Muscle layer of duodenum (tissue), 2 donors: Measurements from ENCODE around the gene CLEC11A.

Experiments used
- H3K27ac ChIP-seq: one replicate; pipeline ENCODE4 v1.7.0; 2013; ENCODE audit warnings: mild to moderate bottlenecking, low read length
- H3K27me3 ChIP-seq: one replicate; pipeline ENCODE4 v1.7.0; 2013; ENCODE audit warnings: low read depth, mild to moderate bottlenecking, control low read depth, low read length
- H3K36me3 ChIP-seq, 2 donors: one replicate each; pipeline ENCODE4 v1.7.0; 2013; ENCODE audit warnings: low read length in 2 of 2, control low read depth in 1 of 2, mild to moderate bottlenecking in 1 of 2; ENCODE audit not compliant: insufficient read depth in 2 of 2, control insufficient read depth in 1 of 2
- H3K4me1 ChIP-seq, 2 donors: one replicate each; pipeline ENCODE4 v1.7.0; 2013; ENCODE audit warnings: low read length in 2 of 2, mild to moderate bottlenecking in 2 of 2, control low read depth in 1 of 2, moderate library complexity in 1 of 2; ENCODE audit not compliant: insufficient read depth in 2 of 2, control insufficient read depth in 1 of 2
- H3K4me3 ChIP-seq, 2 donors: one replicate each; pipeline ENCODE4 v1.7.0; 2013; ENCODE audit warnings: low read length in 2 of 2, low read depth in 1 of 2, mild to moderate bottlenecking in 1 of 2
- H3K9me3 ChIP-seq, 2 donors: one replicate each; pipeline ENCODE4 v1.7.0; 2013; ENCODE audit warnings: low read length in 2 of 2, control low read depth in 1 of 2, mild to moderate bottlenecking in 1 of 2; ENCODE audit not compliant: control insufficient read depth in 1 of 2
- donor health status: healthy.

Gene CLEC11A

DNA sequence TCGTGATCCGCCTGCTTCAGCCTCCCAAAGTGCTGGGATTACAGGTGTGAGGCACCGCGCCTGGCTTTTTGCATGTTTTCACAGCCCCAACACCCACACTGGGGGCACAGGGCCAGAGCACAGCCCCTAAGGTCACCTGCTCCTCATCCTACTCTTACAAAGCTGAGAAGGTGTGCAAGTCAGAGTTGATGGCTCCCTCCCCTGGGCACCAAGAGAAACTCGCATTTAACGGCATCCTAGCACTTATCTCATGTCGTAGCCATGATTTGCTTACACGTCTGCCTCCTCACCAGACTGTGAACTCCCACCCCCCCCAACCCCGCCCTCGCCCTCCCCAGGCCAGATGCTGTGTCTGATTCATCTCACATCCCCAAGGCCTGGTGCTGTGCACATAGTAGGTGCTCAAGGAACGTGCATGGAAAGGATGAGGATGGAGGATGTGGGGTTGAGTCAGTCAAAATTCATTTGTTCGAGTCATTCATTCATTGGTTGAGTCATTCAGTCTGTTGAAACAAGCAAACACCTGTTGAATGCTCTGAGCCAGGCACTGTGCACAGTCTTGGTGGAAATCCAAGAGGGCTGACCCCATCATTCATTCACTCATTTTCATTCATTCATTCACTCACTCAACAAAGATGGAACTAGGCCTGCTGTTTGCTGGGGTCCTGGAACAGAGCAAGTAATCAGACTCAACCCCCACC lies 14.8 kb upstream of the CLEC11A start:
- Histone ChIP-seq H3K4me3 (no peak overlapping the region), H3K36me3 (no peaks in the 10 kb centered on the region), H3K27ac (no peak overlapping the region), H3K9me3 (no peaks in the 10 kb centered on the region), H3K27me3 (peaks cover 5% of the 10 kb centered on the region), H3K4me1 (no peaks in the 10 kb centered on the region)

DNA sequence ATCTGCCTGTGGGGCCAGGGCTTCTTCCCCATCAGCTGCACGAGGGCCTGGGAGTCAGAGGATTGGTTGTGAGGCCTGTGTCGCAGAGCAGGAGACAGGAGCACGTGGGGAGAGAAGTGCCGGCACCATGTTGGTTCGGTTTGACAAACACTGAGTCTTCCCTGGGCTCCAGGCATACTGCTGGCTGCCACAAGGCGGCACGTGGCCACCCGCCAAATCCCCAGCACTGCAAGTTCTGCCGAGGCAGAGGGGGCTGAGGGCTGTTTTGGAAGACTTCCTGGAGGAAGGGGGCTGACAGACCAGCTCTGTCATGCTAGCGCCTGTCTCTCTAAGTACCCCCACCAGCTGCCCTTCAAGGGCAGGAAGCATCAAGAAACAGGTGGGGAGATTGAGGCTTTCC lies 13.1 kb upstream of the CLEC11A start:
- no peak overlapping the region for H3K4me3 ChIP-seq
- H3K27ac ChIP-seq: no peak overlapping the region
- H3K4me1 ChIP-seq: no peaks in the 10 kb centered on the region
- no peaks in the 10 kb centered on the region for H3K9me3 ChIP-seq
- no peaks in the 10 kb centered on the region for H3K36me3 ChIP-seq
- no peaks in the 10 kb centered on the region for H3K27me3 ChIP-seq

DNA sequence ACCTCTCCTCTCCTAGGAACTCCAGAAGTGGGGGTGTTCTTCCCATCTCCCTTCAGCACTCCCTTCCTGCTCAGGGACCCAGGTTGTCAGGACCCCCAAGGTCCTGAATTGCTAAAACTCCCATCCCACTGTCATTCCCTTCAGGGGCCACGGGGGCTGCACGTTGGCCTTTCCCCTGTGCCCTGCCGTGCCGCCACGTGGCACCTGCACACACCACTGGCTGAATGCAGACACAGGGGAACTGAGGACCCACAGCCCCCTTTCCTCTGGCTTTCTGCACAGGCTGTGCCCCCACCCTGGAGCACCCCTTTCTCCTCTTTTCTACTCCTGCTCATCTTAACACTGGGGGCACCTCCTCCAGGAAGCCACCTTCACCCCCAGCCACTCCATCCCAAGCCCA lies 12.6 kb upstream of the CLEC11A start:
- Histone ChIP-seq H3K4me1 (no peaks in the 10 kb centered on the region), H3K4me3 (no peak overlapping the region), H3K9me3 (no peaks in the 10 kb centered on the region), H3K27me3 (no peaks in the 10 kb centered on the region), H3K36me3 (no peaks in the 10 kb centered on the region), H3K27ac (no peak overlapping the region)

DNA sequence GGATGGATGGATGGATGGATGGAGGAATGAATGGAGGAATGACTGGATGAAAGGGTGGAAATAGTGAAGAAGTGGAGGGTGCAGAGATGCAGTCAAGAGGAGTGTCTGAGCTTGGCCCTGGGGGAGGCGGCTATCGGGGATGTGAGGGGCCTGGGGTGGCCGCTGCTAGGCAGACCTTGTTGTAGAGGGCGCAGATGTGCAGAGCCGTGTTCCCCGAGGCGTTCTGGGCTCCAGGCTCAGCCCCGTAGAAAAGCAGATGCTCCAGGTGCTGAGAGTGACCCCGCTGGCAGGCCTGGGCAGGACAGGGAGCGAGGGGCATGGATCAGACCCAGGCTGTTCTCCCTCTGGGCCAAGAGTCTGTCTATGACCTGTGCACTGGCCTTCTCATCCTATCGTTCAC lies 12.0 kb upstream of the CLEC11A start:
- H3K4me1 ChIP-seq: no peaks in the 10 kb centered on the region
- H3K27me3 ChIP-seq: no peaks in the 10 kb centered on the region
- H3K27ac ChIP-seq: no peak overlapping the region
- H3K36me3 ChIP-seq: no peaks in the 10 kb centered on the region
- no peak overlapping the region for H3K4me3 ChIP-seq
- no peaks in the 10 kb centered on the region for H3K9me3 ChIP-seq

DNA sequence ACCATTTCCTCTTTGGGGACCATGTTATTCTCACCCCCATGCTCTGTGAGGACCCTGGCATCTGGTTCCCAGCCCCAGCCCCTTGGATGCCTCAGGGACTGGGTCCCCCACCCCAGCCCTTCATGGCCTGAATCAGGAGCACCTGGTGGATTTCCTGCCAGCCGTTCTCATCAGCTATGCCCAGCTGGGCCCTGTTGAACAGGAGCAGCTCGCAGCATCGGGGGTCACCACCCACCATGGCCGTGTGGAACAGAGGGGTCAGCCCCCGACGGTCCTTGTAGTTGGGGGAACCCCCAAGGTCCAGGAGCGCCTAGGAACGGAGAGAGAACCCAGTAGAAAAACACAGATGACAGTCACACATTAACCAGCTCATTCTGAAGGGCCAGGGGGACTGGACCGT lies 11.4 kb upstream of the CLEC11A start:
- no peaks in the 10 kb centered on the region for H3K27me3 ChIP-seq
- H3K27ac ChIP-seq: no peak overlapping the region
- no peaks in the 10 kb centered on the region for H3K36me3 ChIP-seq
- no peaks in the 10 kb centered on the region for H3K9me3 ChIP-seq
- H3K4me1 ChIP-seq: no peaks in the 10 kb centered on the region
- H3K4me3 ChIP-seq: no peak overlapping the region

DNA sequence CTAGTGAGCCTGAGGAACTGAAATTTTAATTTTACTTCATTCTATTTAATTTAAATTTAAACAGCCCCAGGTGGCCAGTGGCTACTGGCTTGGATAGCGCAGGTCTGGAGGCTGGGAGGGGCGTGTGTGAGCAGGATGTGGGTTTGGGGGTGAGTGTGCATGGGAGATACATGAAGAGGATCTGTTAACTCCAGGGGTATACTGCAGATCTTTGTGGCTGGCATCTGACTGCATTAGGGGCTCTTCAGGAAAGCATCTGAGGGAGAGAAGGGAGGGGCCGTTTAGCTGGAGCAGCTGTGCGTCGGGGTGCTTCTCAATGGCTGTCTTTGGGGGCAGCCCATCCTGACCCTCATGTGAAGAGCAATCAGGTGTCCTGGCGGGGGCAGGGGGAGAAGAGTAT lies 10.3 kb upstream of the CLEC11A start:
- no peak overlapping the region for H3K4me3 ChIP-seq
- H3K36me3 ChIP-seq: no peaks in the 10 kb centered on the region
- H3K9me3 ChIP-seq: no peaks in the 10 kb centered on the region
- H3K27me3 ChIP-seq: peaks cover 4% of the 10 kb centered on the region
- peaks cover 0 to under 1% of the 10 kb centered on the region in 2 donors for H3K4me1 ChIP-seq
- no peak overlapping the region for H3K27ac ChIP-seq

DNA sequence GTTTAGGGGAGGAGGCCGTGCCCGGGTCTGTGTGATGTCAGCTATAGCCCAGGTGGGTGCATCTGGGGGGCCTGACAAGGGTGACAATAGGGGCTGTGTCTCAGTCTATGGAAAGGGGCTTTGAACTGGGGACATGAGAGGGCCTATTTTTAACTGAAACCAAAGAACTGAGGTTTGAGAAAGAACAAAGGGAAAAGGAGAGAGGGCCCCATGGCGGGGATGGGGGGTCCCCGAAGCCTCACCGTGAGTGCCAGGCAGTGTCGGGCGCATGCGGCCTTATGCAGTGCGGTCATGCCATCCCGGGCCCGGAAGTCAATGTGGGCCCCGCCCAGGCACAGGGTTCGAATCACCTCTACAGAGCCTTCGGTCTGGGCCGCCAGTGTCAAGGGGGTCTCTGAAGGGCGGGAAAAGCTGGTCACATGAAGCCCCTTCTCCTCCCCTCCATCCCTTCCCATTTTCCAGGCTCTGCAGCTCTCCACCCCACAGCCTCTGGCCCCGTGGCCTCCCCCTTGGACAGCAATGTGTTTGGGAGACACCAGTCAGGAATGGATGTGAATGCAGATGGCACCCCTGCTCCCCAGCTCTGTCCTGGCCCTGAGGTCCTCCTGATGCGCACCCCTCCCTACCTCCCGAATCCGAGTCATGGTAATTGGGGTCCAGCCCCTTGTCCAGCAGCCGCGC lies 9.5 kb upstream of the CLEC11A start:
- Histone ChIP-seq H3K4me3 (no peak overlapping the region), H3K27me3 (peaks cover 4% of the 10 kb centered on the region), H3K4me1 (peaks cover 0 to 9% of the 10 kb centered on the region in 2 donors), H3K36me3 (no peaks in the 10 kb centered on the region), H3K9me3 (no peaks in the 10 kb centered on the region), H3K27ac (no peak overlapping the region)

DNA sequence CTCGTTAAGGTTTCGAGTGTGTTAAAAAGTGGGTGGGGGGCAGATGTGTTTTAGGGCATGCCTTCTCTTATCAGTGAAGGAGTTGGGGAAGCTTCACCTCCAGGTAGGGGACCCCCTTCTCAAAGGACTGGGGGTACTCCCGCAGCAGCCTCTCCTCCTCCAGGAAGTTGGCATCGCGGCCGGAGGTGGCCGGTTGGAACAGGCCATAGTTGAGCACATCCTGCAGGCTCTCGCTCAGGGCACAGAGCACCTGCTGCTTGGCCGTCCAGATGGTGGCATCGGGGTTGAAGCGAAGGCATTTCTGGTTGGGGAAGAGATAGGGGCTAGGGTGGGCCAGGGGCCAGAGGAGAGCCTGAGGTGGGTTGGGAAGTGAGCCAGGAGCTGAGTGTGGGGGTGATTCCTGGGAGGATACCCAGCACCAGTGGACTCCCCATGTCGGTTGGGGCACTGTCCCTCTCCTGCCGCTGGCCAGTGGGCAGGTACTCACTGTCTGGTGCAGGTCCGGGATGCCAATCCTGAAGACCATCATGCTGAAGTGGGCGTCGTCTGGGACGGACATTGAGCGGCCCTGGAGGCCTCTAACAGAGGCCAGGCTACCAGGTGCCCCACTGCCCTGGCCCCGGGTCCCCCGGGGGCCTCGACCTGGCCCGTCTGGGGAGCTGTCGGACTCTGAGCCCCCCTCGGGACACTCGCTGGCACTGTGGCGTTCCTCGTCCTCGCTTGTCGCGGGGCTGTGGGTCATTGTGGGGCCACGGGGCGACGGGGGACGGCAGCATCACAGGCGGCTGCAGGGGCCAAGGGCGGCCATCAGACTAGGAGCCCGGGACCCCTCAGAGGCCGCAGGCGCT lies 6.8 kb upstream of the CLEC11A start:
- no peaks in the 10 kb centered on the region for H3K9me3 ChIP-seq
- H3K27me3 ChIP-seq: peaks cover 4% of the 10 kb centered on the region
- H3K4me1 ChIP-seq: peaks cover 0 to 14% of the 10 kb centered on the region in 2 donors
- no peak overlapping the region for H3K27ac ChIP-seq
- H3K4me3 ChIP-seq: no peak overlapping the region
- H3K36me3 ChIP-seq: no peaks in the 10 kb centered on the region

DNA sequence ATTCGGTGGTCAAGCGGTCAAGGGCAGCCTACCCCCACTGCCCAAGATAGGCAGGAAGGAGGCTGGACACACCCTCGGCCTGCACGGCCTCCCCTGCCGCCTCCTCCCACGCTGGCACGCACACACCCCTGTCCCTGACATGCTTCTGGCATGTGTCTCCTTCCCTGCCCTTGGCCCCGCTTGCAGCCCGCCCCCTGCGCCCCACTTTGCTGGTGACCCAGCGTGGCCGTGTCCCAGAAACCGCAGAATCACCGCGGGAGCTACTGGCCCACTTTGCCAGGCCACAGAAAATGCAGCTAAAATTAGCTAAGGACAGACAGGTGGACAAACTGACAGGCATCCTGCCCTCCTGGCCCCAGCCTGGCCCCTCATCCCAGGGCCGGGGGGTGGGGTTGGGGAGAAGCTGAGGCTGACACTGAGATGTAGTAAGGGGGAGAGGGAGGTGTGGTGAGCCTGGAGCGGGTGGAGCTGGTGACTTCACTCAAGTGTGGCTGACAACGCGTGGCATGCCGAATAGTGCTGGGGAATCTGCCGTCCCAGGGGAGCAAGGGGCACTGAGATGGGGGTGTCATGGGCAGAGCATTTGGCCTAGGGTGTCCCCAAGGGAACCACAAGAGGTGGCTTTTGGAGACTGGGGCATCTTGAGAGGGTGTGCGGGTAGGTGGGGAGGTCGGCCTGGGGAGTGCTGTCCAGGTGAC lies 6.0 kb upstream of the CLEC11A start:
- H3K27me3 ChIP-seq: peaks cover 4% of the 10 kb centered on the region
- H3K4me3 ChIP-seq: no peak overlapping the region
- no peaks in the 10 kb centered on the region for H3K36me3 ChIP-seq
- no peak overlapping the region for H3K27ac ChIP-seq
- H3K9me3 ChIP-seq: no peaks in the 10 kb centered on the region
- H3K4me1 ChIP-seq: peaks cover 0 to 22% of the 10 kb centered on the region in 2 donors

DNA sequence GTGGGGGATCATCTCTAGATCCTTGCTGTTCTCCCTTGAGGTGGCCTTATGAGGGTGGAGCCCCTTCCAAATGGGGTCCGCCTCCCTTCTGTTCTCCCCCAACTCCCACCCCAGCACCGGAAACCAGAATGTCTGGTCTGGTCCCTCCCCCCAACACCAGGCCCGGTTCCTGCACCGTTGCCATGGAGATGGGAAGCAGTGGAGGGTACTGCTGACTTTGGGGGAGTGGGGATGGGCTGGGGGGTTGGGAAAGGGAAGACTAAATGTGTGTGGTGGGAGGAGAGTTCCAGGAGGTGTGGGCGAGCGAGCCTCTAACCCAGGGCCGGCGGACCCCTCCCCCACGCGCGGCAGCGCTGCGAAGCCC lies 5.3 kb upstream of the CLEC11A start:
- H3K9me3 ChIP-seq: no peaks in the 10 kb centered on the region
- no peaks in the 10 kb centered on the region for H3K36me3 ChIP-seq
- H3K4me3 ChIP-seq: peak overlapping the region in 1 of 2 donors; percentile 54
- peaks cover 0 to 22% of the 10 kb centered on the region in 2 donors for H3K4me1 ChIP-seq
- no peak overlapping the region for H3K27ac ChIP-seq
- H3K27me3 ChIP-seq: peaks cover 4% of the 10 kb centered on the region
